HL-60/S4 (cell line): ENCODE data around the gene FKTN.

Experiments
- in situ Hi-C: fragments of 300-500 bp; cut with MboI; formaldehyde crosslinking; loops from 2 replicates; pipeline ENCODE4 v1.14.3; 2022; ENCODE audit warnings: low sequenced_read_pairs

FKTN gene

DNA sequence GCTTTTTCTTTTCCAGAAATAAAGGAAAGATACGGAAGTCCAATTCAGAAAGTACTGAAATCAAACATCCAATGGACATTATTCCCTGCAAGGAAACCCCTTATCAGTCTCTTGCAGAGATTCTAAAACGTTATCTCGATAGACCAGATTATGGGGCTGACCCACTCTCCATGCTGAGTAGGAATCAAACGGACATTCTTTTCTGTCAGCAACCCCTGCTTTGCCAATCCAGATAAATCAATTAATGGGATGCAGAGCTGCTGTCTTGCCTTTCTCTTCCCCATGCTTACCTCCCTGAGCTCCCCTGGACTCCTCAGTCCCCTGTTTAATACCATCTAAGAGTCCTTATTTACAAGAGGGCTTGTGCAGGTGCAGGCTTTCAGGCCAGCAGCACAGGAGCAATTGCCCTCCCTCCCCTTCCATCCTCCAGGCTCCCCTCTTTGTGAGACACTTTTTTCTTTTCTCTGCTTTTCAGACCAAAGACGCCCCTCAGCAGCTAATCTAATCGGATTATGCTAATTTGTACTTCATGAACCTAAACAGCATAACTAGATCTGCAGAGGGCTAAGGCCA is 118.5 kb downstream of the FKTN start:
- in situ Hi-C loops: no loop called here

DNA sequence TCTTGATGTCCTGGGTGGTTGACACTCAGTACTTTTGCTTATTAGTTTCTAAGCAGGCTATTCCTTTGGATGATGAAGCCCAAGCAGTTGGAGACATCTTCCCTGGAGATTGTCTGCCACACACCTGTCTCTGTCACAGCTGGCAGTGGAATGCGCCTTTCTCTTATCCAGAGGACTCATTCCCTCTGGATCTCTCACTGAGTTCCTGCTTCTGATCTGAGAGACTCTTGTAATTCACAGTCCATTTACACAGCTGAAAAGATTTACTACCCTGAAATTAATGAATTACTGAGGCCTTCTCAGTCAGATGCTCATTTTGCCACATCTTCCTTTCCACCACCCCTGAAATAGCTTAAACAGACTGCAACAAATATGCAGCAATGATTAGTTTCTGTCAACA is 120.2 kb downstream of the FKTN start:
- in situ Hi-C loops: no loop called here

DNA sequence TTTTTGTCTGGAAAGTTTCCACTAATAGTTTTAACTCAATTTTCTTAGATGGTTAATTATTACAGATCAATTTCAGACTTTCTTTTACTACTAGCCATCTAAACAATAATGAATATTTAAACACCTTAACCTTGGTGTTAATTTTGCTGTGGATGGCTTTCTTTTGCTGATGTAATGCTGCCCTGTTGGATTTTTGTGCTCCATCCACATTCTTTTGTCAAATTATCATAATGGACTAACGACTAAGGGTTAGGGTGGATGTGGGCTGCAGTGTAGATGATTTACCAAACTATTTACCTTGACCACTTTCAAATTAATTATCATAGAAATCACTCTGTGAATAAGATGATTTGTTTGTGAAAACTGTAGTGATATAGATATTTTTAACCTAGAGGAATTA is 120.8 kb downstream of the FKTN start:
- in situ Hi-C loops: no loop called here

DNA sequence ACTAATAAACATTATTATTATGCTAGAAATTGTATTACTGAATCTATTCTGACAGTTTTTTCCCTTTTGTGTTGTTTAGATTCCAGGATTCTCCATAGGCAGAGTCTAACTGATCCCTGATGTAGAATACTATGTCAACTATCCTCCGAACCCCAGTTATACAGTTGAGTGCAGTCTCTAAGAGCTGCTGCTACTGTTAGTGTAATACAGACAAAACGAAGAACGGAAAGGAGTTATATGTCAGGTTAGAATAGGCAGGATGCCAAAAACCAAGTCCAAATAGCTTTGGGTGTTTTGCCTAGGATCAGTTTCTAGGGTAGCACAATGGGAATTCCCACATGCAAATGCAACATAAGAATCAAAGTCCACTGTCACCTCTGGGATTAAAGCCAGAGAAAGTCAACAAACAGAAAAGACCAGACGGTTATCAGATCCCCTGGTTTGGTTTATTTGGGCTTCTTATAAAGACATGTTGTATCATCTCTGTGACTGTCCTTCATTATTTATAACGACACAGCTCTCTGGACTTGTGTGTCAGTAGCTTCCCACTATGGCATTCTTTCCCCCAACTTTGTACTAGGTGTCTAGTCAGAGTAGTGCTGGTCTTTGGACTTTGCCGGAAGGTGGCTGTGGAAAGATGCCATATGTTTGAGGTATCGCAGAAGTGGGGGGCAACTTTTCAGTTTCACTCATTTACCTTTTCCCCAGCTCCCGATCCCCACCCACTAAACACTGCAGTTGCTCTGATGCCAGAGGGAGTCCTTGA is 121.5 kb downstream of the FKTN start:
- in situ Hi-C loops: no loop called here

DNA sequence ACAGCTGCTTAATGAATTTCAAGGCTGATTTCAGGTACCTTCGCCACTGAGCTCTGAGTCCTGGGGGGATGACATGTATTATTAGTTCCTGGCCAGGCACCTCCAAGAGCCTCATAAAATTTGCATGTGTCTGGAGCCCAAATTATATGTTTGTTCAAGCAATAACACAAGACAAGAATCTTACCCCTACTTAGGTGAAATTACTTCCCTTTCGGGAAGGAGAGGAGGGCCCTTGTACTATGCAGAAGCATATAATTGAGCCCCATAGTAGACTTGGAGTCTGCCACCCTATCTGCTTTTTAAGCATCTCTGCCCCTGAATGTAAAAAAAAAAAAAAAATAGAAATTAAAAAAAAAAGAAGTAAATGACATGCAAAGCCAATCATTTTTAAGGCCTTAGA is 123.4 kb downstream of the FKTN start:
- in situ Hi-C loops: no loop called here

DNA sequence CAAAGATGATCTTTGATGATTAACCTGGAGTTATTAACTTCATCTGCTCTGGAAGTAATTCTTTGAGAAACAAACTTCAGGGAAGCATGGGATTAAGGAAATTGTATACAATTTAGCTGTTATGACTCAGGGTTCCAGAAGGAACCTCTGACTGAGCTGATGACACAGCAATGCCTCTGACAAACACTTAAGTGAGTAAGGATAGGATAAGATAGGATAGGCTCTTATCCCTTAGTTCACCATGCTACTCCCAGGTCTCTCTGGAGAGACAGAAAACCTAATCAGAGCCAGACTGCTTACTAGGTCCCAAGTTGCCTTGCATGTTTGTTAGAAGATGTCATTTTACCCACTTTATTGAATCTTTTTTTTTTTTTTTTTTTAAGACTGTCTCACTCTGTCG is 123.8 kb downstream of the FKTN start:
- in situ Hi-C loops: no loop called here

DNA sequence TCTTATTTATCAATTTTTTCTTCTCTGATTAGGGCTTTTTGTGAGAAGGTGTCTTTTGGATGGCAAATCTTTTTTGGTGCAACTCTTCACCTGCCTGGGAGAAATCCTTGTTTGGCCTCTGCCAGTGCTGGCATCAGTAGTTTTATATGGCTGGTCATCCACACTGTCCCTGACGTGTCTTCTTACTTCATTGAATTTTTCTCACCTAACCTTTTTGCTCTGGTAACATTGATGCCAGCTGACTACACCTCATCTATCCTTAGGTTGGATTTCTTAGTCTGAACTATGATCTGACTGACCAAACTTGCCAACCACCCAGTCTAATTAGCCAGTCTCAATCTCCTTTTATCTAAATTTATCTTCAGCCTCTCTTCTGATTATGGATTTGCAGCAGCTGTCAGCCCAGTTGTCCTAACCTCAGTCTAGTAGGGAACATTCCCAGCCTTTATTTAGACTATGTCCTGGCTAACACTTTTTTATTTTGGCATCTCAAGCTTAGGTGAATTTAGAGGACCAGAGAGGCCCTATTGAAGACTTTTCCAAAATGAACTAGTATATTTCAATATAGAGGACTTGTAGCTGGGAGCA is 125.9 kb downstream of the FKTN start:
- in situ Hi-C loops: no loop called here

DNA sequence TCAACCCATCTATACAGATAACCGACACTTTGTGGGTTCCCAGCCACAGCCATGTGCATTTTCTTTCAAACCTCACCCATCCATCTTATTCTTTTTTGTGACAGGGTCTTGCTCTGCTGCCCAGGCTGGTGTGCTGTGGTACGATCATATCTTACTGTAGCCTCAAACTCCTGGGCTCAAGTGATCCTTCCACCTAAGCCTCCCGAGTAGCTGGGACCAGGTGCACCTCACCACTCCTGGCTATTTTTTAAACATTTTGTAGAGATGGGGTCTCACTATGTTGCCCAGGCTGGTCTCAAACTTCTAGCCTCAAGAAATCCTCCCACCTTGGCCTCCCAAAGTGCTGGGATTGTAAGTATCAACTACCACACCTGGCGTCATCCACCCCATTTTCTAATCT is 129.0 kb downstream of the FKTN start:
- in situ Hi-C loops: no loop called here
